Mesothelial cell of epicardium (in vitro differentiated cells): ENCODE results near the gene MOB3A. TPM values are rescaled to one million over a fixed set of nuclear protein-coding genes. Genes with fewer than 3 reads are reported as not detected.

Source experiments
- DNase-seq, 2 experiments: peaks; one replicate each; pipeline ENCODE4 v3.0.0; 2021; ENCODE audit warnings: low spot score in 2 of 2; ENCODE audit not compliant: unreplicated experiment in 2 of 2
- H3K27ac Mint-ChIP-seq: 2 replicates; pipeline ENCODE4 v1.8.0; 2021; ENCODE audit warnings: mixed read lengths
- H3K27me3 Mint-ChIP-seq: 2 replicates; pipeline ENCODE4 v1.8.0; 2021; ENCODE audit warnings: low read depth, mixed read lengths
- H3K36me3 Mint-ChIP-seq: 2 replicates; pipeline ENCODE4 v1.8.0; 2021; ENCODE audit warnings: mixed read lengths
- H3K4me1 Mint-ChIP-seq: 2 replicates; pipeline ENCODE4 v1.8.0; 2021; ENCODE audit warnings: mixed read lengths
- H3K4me3 Mint-ChIP-seq: 2 replicates; pipeline ENCODE4 v1.8.0; 2021; ENCODE audit warnings: mild to moderate bottlenecking, moderate library complexity, mixed read lengths
- H3K9me3 Mint-ChIP-seq: 2 replicates; pipeline ENCODE4 v1.8.0; 2021; ENCODE audit warnings: mixed read lengths
- total RNA-seq: library from RNA; stranded (reverse); gene quantifications from 3 replicates; pipeline ENCODE4 v1.2.1, GENCODE V29; 2021
- TF ChIP-seq, protein P1 (sequence below): fragments of 200-600 bp; sonication (generic); IDR thresholded peaks from one replicate; pipeline ENCODE4 v1.5.0; 2021; ENCODE audit warnings: antibody characterized with exemption; ENCODE audit not compliant: unreplicated experiment

MOB3A gene
- total RNA-seq, 1 donor from 2014 or later, result 34.7 TPM

- TF ChIP-seq, protein P1, sequence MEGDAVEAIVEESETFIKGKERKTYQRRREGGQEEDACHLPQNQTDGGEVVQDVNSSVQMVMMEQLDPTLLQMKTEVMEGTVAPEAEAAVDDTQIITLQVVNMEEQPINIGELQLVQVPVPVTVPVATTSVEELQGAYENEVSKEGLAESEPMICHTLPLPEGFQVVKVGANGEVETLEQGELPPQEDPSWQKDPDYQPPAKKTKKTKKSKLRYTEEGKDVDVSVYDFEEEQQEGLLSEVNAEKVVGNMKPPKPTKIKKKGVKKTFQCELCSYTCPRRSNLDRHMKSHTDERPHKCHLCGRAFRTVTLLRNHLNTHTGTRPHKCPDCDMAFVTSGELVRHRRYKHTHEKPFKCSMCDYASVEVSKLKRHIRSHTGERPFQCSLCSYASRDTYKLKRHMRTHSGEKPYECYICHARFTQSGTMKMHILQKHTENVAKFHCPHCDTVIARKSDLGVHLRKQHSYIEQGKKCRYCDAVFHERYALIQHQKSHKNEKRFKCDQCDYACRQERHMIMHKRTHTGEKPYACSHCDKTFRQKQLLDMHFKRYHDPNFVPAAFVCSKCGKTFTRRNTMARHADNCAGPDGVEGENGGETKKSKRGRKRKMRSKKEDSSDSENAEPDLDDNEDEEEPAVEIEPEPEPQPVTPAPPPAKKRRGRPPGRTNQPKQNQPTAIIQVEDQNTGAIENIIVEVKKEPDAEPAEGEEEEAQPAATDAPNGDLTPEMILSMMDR, result no peak
- DNase-seq, result no peak
- H3K4me1 Mint-ChIP-seq, result peaks cover 34% of the 10 kb centered on the region
- no peaks in the 10 kb centered on the region for H3K36me3 Mint-ChIP-seq
- peak overlapping the region; percentile 97 for H3K27ac Mint-ChIP-seq
- H3K4me3 Mint-ChIP-seq, result peak overlapping the region; percentile 84
- no peaks in the 10 kb centered on the region for H3K9me3 Mint-ChIP-seq
- no peaks in the 10 kb centered on the region for H3K27me3 Mint-ChIP-seq
These were observed 33.8 kb downstream of the MOB3A start for GRCh38 chr19:2062389-2062729.

DNA sequence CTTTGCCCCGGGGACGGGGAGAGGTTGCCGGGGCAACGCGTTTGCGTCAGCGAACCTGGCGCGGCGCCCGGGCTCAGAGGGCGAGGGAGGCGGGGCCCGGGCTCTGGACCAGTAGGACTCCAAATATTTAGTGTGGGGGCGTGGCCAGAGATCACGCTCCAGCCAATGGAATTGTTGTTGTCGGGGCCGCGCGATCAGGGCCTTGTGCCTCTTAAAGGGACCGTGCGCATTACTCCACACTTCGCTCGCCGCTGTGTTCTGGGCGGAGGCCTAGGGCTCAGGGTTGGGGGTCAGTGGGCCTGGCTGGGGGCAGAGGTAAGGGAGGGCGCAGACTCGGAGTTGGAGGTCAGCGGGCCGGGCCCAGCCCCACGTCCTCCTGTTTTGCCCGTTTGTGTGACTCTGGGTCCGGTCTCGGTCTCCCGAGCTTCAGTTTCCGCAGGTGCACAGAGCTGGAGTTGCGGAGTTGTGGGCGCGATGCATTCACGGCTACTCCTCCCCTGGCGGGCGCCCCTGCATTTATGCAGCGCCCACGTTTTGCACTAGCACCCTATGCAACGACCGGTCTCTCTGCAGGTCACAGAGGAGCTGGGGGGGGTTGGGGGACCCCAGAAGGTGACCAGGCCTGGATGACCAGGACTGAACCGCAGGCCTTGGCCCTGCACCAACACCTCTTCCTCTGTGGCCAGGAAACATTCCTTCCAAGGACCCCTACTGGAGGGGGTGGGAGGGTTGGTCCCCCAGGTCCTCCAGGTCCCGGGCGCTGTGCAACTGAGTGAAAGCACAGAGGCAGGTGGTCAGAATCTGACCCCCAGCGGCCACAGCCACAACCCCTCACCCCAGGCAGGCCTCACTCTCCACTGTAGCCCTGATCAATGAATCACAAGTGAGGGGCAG, 34.4 kb downstream of the MOB3A start:
- Mint-ChIP-seq H3K9me3 (no peaks in the 10 kb centered on the region), H3K4me1 (peaks cover 35% of the 10 kb centered on the region), H3K27ac (peak overlapping the region; percentile 97), H3K4me3 (peak overlapping the region; percentile 84), H3K27me3 (no peaks in the 10 kb centered on the region), H3K36me3 (no peaks in the 10 kb centered on the region)
- DNase-seq, result peak; percentile 99 to 100
- TF ChIP-seq, protein P1, result no peak

DNA sequence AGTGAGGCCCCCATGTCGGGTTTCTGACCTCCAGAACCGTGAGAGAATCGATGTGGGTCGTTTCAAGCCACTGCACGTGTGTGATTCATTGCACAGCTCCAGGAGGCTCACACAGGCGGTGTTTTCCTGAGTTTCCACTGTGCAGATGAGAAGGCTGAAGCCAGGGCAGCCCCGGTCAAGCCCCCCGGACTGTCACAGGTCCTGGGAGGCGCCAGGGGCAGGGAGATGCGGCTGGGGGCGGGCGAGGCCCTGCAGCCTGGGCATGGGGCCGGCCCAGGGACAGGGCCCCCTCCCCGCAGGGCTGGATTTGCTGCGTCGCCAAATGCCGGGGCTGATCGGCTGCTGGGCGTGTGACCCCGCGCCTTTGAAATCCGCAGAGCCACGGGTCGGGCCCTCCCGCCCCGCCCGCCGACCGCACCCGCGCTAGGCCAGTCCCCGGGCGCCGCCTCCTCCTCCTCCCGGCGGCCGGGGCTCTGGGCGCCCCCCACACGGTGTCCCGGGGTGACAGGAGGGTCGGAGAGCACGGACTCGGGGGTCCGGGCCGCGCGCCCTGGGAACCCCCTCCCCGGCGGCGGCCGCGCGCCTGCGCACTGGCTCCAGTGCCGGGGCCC, 35.1 kb downstream of the MOB3A start:
- Mint-ChIP-seq H3K27ac (peak overlapping the region; percentile 99), H3K9me3 (no peaks in the 10 kb centered on the region), H3K4me1 (peaks cover 40% of the 10 kb centered on the region), H3K4me3 (peak overlapping the region; percentile 82), H3K36me3 (no peaks in the 10 kb centered on the region), H3K27me3 (no peaks in the 10 kb centered on the region)
- DNase-seq, result no peak
- TF ChIP-seq, protein P1, result no peak

DNA sequence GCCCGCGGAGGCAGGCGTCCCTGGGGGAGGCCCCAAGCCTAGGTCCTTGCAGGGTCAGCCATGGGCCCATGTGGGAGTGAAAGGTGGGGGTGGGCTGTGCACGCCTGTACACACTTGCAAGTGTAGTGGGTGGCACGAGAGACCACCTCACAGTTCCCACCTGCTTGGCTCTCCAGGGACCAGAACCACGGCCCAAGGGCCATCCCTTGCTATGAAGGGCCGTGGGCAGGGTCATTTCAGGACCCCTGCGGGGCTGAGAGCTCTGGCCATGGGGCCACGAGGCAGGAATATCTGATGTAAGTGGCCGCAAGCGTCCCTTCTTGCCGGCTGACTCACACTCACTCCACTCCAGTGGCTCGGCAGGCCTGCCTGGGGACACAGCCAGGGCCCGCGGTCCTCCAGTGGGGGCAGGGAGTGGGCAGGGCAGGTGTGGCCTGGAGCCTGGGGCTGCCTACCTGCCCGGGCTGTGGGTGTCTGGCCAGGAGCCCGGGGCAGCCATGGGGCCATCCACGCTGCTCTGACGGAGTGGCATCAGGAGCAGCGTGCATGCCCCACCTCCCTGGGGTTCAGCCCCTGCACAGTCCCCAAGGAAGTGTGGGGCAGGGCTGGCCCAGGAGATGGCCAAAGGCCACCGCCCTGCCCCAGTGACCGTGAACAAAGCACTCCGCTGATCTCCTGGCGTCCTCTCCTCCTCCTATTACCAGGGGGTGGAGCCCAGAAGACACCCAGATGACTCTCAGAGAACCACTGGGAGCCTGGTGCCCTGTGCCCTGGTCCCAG, 36.5 kb downstream of the MOB3A start:
- TF ChIP-seq, protein P1, result no peak
- no peaks in the 10 kb centered on the region for H3K9me3 Mint-ChIP-seq
- no peaks in the 10 kb centered on the region for H3K27me3 Mint-ChIP-seq
- DNase-seq, result no peak
- H3K36me3 Mint-ChIP-seq, result no peaks in the 10 kb centered on the region
- H3K27ac Mint-ChIP-seq, result peak overlapping the region; percentile 99
- H3K4me3 Mint-ChIP-seq, result peak overlapping the region; percentile 82
- H3K4me1 Mint-ChIP-seq, result peaks cover 45% of the 10 kb centered on the region

DNA sequence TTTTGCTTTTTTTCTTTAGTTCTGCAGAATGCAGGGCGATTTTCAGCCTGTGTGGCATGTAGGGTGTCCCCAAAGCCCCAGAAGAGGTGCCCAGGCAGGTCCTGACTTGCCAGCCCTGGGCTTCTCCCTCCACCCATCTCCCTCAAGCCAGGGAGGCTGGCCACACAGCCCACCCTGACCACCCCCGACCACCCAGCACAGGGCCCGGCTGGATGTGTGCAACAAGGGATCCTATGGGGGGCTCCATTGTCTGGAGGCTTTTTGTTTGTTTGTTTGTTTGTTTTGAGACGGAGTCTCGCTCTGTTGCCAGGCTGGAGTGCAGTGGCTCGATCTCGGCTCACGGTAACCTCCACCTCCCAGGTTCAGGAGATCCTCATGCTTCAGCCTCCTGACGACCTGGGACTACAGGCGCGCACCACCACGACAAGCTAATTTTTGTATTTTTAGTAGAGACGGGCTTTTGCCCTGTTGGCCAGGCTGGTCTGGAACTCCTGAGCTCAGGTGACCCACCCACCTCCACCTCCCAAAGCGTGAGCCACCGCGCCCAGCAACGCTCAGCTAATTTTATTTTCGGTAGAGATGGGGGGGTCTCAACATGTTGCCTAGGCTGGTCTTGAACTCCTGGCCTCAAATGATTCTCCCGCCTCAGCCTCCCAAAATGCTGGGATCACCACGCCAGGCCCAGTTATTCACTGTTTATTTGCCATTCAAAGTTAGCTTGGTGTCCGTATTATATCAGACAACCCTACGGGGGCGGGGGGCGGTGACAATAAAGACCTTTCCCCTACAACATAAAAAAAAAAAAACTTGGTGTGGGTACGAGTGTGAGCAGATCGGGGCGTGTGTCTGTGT, 37.3 kb downstream of the MOB3A start:
- Mint-ChIP-seq H3K4me3 (no peak overlapping the region), H3K27me3 (no peaks in the 10 kb centered on the region), H3K36me3 (no peaks in the 10 kb centered on the region), H3K4me1 (peaks cover 45% of the 10 kb centered on the region), H3K9me3 (no peaks in the 10 kb centered on the region), H3K27ac (peak overlapping the region; percentile 90)
- TF ChIP-seq, protein P1, result no peak
- DNase-seq, result no peak
